ENCODE measurements around the gene SGPL1. TPM values are rescaled to one million over a fixed set of nuclear protein-coding genes. Genes with fewer than 3 reads are reported as not detected.

Gene SGPL1
- total RNA-seq, 2 experiments from 2014 or later = 13.7 to 16.6 TPM

GRCh38 chr10:70805619-70806215 lies 10.0 kb upstream of the SGPL1 start:
- CTCF ChIA-PET = interaction anchor here (0.6 to 2.1 kb wide), 4 partner anchors 47 to 589 kb away, joined by 3 to 5 read pairs (median 4); no protein-coding TSS in a partner anchor
- H3K4me1 Mint-ChIP-seq (ENCODE audit: low read depth) = no peaks in the 10 kb centered on the region
- POLR2A ChIA-PET = no interaction called here
- peaks cover 8% of the 10 kb centered on the region for H3K27me3 Mint-ChIP-seq
- no peak overlapping the region for H3K27ac Mint-ChIP-seq
- no peak for TF ChIP-seq CTCF (IDR thresholded peaks at IDR 0.05)
- intact Hi-C loops (cut with micrococcal nuclease) = no loop called here
- H3K4me3 Mint-ChIP-seq = no peak overlapping the region
- H3K36me3 Mint-ChIP-seq (ENCODE audit: low read depth) = no peaks in the 10 kb centered on the region
- H3K9me3 Mint-ChIP-seq = no peaks in the 10 kb centered on the region
- ATAC-seq (no peak), DNase-seq (no peak)

- no peak overlapping the region for H3K4me3 Mint-ChIP-seq
- POLR2A ChIA-PET = interaction anchor here (0.9 kb wide), 1 partner anchor 29 kb away, joined by 3 read pairs; no protein-coding TSS in a partner anchor
- H3K4me1 Mint-ChIP-seq (ENCODE audit: low read depth) = no peaks in the 10 kb centered on the region
- intact Hi-C loops (cut with micrococcal nuclease) = no loop called here
- H3K9me3 Mint-ChIP-seq = no peaks in the 10 kb centered on the region
- no peak for ATAC-seq
- H3K27me3 Mint-ChIP-seq = peaks cover 8% of the 10 kb centered on the region
- no peaks in the 10 kb centered on the region for H3K36me3 Mint-ChIP-seq (ENCODE audit: low read depth)
- no peak overlapping the region for H3K27ac Mint-ChIP-seq
- no peak for DNase-seq
- no peak for TF ChIP-seq CTCF (IDR thresholded peaks at IDR 0.05)
- CTCF ChIA-PET = interaction anchor here (0.6 to 2.1 kb wide), 4 partner anchors 9 to 75 kb away, joined by 3 to 5 read pairs (median 4); partner anchors contain the start of gene SGPL1
These were observed 8.9 kb upstream of the SGPL1 start for GRCh38 chr10:70806841-70807240.

DNA sequence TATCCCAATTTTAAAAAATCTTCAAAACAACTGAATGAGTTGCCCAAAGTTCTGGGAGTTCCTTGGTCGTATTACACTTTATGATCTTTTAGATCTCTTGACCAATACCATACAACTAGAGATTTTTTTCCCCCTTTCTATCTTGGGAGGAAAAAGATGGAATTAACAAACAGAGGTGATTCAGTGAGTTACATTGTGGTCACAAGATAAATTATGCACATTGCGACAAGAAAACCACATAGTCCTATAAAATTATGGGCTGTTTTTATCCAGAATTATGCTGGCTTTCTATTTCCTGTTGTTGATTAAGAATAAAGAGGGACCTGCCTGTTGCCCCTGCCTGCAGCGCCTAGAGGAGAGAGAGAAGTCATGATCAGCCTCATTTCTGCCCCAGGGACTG lies 8.2 kb upstream of the SGPL1 start:
- CTCF ChIA-PET = interaction anchor here (0.6 to 2.1 kb wide), 3 partner anchors 8 to 49 kb away, joined by 3 to 5 read pairs (median 4); partner anchors contain the start of gene SGPL1
- no peak overlapping the region for H3K4me3 Mint-ChIP-seq
- no peak for ATAC-seq
- no peaks in the 10 kb centered on the region for H3K36me3 Mint-ChIP-seq (ENCODE audit: low read depth)
- POLR2A ChIA-PET = interaction anchor here (0.9 kb wide), 1 partner anchor 29 kb away, joined by 3 read pairs; no protein-coding TSS in a partner anchor
- H3K9me3 Mint-ChIP-seq = no peaks in the 10 kb centered on the region
- no peak for TF ChIP-seq CTCF (IDR thresholded peaks at IDR 0.05)
- H3K27ac Mint-ChIP-seq = no peak overlapping the region
- peaks cover 8% of the 10 kb centered on the region for H3K27me3 Mint-ChIP-seq
- DNase-seq = no peak
- H3K4me1 Mint-ChIP-seq (ENCODE audit: low read depth) = no peaks in the 10 kb centered on the region
- intact Hi-C loops (cut with micrococcal nuclease) = no loop called here

DNA sequence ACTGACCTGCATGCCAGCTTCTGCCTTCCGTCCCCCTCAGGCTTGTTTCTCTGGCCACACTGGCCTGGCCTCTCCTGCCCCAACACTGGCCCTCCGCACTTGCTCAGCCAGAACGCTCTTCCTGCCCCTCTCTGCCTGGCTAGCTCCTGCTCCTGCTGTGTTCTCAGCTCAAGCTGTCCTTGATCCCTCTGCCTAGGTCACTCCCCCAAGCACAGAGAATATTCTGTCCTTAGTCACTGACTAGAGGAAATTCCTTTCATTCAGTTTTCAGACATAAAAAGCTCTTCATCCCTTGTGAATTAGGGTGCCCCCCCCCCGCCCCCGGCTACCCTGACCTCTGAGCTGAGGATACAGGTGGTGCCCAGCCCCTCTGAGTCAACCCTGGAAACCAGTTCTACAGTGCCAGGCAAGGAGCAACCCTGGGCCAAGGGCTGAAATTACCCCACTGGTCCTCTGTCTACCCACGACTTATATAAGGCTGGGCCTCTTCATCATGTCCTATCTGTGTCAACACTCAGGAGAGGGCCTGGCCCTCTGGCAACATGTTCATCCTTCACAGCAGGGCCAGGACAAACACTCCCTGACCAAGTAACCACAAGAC lies 6.6 kb upstream of the SGPL1 start:
- no peak for TF ChIP-seq CTCF (IDR thresholded peaks at IDR 0.05)
- CTCF ChIA-PET = interaction anchor here (1.7 kb wide), 1 partner anchor 50 kb away, joined by 5 read pairs; no protein-coding TSS in a partner anchor
- no peak overlapping the region for H3K27ac Mint-ChIP-seq
- H3K27me3 Mint-ChIP-seq = peaks cover 5% of the 10 kb centered on the region
- intact Hi-C loops (cut with micrococcal nuclease) = no loop called here
- POLR2A ChIA-PET = no interaction called here
- no peak overlapping the region for H3K4me3 Mint-ChIP-seq
- no peak for ATAC-seq
- no peak for DNase-seq
- no peaks in the 10 kb centered on the region for H3K9me3 Mint-ChIP-seq
- no peaks in the 10 kb centered on the region for H3K36me3 Mint-ChIP-seq (ENCODE audit: low read depth)
- no peaks in the 10 kb centered on the region for H3K4me1 Mint-ChIP-seq (ENCODE audit: low read depth)

- no peak for TF ChIP-seq CTCF (IDR thresholded peaks at IDR 0.05)
- DNase-seq (no peak), ATAC-seq (no peak)
- peaks cover 6% of the 10 kb centered on the region for H3K4me1 Mint-ChIP-seq (ENCODE audit: low read depth)
- H3K27me3 Mint-ChIP-seq = peaks cover 5% of the 10 kb centered on the region
- H3K9me3 Mint-ChIP-seq = no peaks in the 10 kb centered on the region
- H3K4me3 Mint-ChIP-seq = no peak overlapping the region
- intact Hi-C loops (cut with micrococcal nuclease) = no loop called here
- H3K27ac Mint-ChIP-seq = no peak overlapping the region
- ChIA-PET POLR2A (no interaction called here), CTCF (interaction anchor here (1.7 kb wide), 1 partner anchor 51 kb away, joined by 5 read pairs; no protein-coding TSS in a partner anchor)
- H3K36me3 Mint-ChIP-seq (ENCODE audit: low read depth) = no peaks in the 10 kb centered on the region
These were observed 6.0 kb upstream of the SGPL1 start for GRCh38 chr10:70809726-70810125.
